ENCODE results near the gene ECI2.
A peak's percentile ranks its signal among the peaks of the same experiment; 100 is the strongest.
"Not testable (repeated sequence)": the region's sequence is repeated elsewhere in the genome, so short reads cannot be mapped to it uniquely, and the experiment has no call there.

The ECI2 gene

DNA sequence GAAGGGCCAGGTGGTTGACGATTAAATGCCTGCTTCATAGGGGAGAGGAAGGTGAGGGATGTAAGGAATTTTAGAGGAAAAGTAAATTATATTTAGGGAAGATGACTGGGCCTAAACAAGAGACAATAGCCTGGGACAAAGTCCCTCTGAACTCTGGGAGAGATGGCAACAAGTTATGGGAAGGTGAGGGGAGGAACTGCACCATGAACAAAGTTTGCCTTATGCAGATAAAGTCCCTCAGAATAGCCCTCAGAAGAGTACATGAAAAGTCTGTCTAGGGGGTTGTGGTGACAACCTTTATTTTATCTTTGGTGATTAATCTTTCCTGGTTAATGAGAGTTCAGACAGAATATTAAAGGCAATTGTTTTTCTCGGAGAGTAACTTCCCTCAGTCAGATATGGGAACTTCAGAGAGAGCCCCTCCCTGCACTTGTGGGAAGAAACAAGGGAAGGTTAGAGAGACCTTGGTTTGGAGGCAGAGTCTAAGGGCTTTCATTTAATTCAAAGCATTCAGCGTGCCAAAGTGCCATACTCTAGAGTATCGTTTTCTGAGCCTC lies 29.3 kb downstream of the ECI2 start:
- no peak overlapping the region for H3K27ac ChIP-seq
- no peak for DNase-seq (ENCODE audit: low read depth, low spot score)

GRCh38 chr6:4103929-4104328 lies 31.4 kb downstream of the ECI2 start:
- H3K27ac ChIP-seq: peak overlapping the region; percentile 14
- DNase-seq (ENCODE audit: low read depth, low spot score): peak; percentile 34

DNA sequence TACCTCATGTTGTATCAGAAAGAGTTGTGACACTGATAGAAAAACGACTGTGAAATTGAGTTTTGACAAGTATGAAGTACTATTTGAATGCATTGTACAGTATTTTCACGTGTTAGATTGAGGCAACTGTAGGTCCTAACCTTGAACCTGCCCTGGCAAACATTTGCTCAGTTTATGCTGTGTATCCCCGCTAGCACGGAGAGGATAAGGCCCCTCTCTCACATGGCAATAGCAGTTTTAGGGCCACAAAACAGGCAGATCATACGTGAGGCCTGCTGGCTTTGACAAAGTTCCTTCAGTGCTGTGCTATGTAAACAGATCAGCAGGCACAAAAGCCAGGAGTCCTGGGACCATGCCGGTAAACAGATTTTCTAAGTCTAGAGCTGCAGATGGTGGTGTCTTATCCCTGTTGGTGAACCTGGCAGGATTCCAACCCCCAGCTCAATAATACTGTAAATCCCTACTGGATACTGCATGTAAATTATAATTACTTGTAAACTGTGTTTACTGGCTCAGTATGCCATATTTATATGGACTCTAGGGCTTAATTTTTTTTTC lies 32.6 kb downstream of the ECI2 start:
- DNase-seq (ENCODE audit: low read depth, low spot score): no peak
- no peak overlapping the region for H3K27ac ChIP-seq

DNA sequence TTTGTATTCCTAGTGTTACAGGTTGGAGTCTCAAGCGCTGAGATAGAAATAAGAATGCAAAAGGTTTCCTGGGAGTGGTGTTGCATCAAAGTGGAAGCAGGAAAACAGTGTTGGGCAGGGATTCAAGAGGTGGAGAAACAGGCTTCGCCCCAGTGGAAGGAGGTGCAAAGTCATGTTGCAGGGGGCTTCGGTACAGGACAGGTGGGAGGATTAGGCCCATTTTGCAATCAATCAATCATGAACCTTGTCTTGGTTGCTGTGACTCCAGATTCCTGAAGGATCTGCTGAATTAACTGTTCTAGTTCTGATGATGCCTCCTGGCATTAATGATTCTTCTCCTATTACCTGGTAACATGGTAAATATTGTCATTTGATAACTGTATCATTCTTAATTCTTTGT lies 34.1 kb downstream of the ECI2 start:
- DNase-seq (ENCODE audit: low read depth, low spot score): no peak
- H3K27ac ChIP-seq: no peak overlapping the region

GRCh38 chr6:4100655-4101054 lies 34.7 kb downstream of the ECI2 start:
- DNase-seq (ENCODE audit: low read depth, low spot score): no peak
- no peak overlapping the region for H3K27ac ChIP-seq

DNA sequence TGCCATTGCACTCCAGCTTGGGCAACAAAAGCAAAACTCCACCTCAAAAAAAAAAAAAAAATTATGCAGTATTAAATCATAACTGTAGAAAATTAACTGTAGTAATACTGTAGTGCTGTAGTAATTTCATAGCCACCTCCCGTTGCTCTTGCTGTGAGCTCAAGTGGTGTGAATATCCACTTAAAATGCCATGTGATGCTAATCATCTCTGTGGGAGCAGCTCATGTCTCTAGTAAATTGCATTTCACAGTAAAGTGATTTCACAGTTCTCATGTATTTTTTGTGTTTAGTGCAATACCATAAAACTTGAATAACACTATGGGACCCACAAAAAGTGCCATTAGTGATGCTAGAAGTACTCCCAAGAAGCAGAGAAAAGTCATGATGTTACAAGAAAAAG lies 42.1 kb downstream of the ECI2 start:
- no peak for DNase-seq (ENCODE audit: low read depth, low spot score)

DNA sequence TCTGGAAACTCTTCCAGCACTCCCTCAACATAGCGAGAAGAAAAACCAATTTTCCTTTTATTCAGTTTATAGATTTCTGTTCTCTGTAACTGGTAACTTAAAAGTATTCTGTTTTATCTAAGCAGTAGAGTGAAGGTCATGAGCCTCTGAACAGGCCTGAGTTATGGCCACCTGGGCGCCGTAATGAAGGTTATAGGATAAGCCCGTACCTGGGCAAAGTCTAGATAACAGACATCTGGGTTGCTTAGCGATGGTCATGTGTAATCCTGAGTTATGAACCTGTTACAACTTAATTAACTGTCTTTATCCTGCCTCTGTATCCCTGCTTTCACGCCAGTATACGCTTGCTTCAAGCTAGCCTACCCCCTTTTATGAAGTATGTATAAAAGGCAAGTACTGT lies 43.4 kb downstream of the ECI2 start:
- no peak for DNase-seq (ENCODE audit: low read depth, low spot score)
- no peak overlapping the region for H3K27ac ChIP-seq

More for the DNA sequence above, 42.1 kb downstream of the ECI2 start:
- H3K27ac ChIP-seq: no peak overlapping the region

DNA sequence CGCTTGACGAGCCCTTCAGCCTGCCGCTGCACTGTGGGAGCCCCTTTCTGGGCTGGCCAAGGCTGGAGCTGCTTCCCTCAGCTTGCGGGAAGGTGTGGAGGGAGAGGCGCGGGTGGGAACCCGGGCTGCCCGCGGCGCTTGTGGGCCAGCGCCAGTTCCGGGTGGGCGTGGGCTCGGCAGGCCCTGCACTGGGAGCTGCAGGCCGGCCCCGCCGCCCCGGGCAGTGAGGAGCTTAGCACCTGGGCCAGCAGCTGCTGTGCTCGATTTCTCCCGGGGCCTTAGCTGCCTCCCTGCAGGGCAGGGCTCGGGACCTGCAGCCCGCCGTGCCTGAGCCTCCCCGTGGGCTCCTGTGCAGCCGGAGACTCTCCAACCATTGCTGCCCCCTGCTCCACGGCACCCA lies 45.3 kb downstream of the ECI2 start:
- DNase-seq (ENCODE audit: low read depth, low spot score); H3K27ac ChIP-seq: not testable (repeated sequence)

DNA sequence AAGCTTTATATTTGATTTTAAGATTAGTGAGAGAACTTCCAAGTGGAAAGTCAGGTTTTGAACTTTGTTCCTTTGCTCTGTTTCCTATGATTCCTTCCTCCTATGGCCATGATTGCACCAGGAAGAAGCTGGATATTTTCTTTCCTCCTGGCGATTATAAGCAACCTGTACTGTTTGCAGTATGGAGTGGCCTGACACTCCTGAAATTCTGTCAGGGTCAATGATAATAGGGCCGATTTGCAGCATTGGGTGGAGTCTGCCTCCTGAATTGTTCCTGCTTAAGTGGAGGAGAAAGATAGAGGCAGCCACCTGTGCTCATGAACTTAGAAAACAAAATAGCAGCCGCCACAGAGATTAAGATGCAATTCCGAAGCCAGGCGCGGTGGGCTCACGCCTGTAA lies 46.7 kb downstream of the ECI2 start:
- H3K27ac ChIP-seq: no peak overlapping the region
- DNase-seq (ENCODE audit: low read depth, low spot score): no peak

- DNase-seq (ENCODE audit: low read depth, low spot score): no peak
- no peak overlapping the region for H3K27ac ChIP-seq
Measured at GRCh38 chr6:4085332-4085700, 50.1 kb downstream of the ECI2 start.

DNA sequence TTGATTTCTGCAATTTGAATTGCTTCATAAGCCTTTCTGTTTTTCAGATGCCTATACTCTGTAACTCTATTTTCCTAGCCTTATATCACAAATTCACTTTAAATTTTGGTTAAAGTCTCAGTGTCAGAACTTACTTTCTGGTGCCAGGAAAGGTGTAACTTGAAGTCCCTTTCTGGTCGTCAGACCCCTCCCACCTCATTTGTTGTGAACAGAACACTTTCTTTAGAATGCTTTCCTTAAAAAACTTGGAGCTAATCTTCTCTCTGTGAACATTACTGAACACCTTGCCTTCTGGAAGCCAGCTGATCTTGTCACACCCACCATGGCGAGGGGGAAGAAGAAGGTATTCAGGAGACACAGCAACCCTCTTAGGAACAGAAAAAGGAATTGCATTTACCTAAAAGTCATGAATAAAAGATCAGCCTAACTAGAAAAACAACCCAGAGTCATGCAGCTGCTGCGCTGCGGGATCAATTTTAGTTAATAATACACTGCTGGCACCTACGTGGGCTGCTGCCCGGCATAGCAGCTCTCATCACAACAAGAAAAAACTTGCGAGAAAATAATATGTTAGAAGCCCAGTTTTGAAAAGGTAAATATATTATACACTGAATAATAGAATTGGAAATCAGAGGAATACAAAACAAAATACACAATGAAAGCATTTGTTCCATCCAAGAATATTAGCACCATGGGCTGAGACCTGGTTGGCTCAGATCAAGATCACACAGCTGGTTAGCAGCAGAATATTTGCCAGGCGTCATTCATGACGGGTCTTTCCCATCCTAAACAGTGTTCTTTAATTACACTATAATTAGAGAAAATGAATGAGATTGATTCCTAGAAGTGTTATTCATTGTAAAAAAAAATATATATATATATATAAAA lies 50.7 kb downstream of the ECI2 start:
- H3K27ac ChIP-seq: no peak overlapping the region
- DNase-seq (ENCODE audit: low read depth, low spot score): no peak

DNA sequence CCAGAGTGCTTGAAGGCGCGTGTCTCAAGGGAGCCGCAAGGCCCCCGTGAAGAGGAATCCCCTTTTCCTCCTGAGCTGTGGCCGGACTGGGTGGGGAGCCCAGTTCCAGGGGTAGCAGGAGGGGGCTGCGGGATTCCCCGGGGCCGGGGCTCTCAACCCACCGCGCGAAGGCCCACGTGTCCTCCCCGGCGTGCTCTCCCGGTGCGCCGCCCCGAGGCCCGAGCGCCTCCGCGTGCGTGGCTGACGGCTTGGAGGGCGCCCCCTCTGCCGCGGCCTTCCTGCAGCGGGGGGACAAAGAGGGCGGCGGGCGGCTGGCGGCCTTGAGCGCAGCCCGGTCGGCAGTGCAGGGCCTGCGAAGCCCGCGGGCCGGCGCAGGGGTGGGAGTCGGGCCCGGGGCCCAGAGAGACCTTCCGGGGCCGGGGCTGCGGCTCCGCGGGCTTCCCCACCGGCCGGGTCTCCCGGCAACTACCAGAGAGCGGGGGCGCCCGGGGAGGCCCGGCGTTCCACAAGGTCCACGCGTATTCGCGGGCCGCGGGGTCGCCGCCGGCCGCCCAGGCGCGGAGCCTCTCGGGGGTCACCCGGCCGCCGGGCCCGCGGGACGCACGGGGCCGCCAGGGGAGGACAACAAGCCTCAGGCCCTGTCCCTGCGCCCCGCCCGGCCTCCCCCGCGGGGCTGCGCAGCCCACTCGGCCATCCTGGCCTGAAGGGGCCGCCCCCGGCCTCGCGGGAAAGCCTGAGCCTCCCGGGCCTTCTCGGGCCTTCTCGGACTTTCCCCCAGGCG lies 56.5 kb downstream of the ECI2 start, which contains the start of gene FAM217A:
Gene FAM217A, minus strand, starts transcription at position 447 of the 781 bp plus-strand sequence. CDS start 1,723 bp downstream, outside the sequence.
- H3K27ac ChIP-seq: no peak within 1 kb of the TSS
- DNase-seq (ENCODE audit: low read depth, low spot score): no peak

DNA sequence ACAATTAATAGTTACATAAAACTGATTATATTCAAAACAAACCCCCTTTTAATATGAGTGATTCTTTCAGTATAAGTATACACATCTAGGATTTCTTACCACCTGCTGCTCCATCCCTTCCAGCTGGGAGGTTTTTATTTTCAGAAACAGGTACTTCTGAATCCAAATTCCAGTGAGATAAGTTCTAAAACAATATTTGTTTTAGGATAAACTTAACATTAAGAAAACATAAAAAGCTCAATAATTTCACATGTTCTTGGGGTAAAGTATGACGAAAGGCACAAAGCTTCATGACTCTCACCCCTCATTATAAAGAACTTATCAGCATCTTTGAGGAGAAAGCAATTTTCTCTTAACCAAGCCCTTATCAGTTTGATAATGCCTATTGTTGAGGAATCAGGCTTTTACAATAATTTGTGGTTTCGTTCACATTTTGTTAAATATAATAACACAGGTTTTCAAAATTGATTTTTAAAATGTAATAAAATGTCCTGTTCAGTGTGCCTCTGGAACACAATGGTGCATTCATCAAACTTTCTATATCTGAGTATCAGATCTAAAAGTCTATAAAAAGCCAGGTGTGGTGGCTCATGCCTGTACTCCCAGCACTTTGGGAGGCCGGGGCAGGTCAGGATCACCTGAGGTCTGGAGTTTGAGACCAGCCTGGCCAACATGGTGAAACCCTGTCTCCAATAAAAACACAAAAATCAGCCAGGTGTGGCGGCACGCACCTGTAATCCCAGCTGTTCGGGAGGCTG lies 60.7 kb downstream of the ECI2 start:
- no peak for DNase-seq (ENCODE audit: low read depth, low spot score)
- no peak overlapping the region for H3K27ac ChIP-seq

- H3K27ac ChIP-seq: no peak overlapping the region
- DNase-seq (ENCODE audit: low read depth, low spot score): no peak
Measured at GRCh38 chr6:4071330-4071729, 64.0 kb downstream of the ECI2 start.

GRCh38 chr6:4069199-4069598 lies 66.2 kb downstream of the ECI2 start:
- DNase-seq (ENCODE audit: low read depth, low spot score): no peak
- no peak overlapping the region for H3K27ac ChIP-seq

- H3K27ac ChIP-seq: no peak overlapping the region
- no peak for DNase-seq (ENCODE audit: low read depth, low spot score)
Measured at GRCh38 chr6:4067673-4068072, 67.7 kb downstream of the ECI2 start.

- no peak for DNase-seq (ENCODE audit: low read depth, low spot score)
- no peak overlapping the region for H3K27ac ChIP-seq
Measured at GRCh38 chr6:4066029-4066755, 69.2 kb downstream of the ECI2 start.

Measured in epithelial cell of prostate (primary cell).